Measurements from ENCODE around the gene MAN2A1.
A peak's percentile ranks its signal among the peaks of the same experiment; 100 is the strongest.

The MAN2A1 gene

DNA sequence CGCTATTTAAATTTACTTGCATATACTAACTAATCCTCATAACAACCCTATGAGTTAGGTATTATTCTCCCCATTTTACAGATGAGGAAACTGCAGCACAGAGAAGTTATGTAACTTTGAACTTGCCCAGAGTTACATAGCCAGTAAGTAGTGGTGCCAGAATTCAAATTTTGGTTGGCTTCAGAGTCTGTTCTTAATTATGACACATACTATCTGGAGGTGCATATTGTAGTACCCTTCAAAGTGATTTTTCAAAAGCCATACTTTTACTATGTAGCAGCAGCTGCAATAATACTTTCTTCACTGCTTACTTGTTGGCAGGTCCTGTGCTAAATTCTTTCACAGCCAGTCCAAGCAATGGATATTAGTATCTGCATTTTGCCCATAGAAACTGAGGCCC, 16.4 kb downstream of the MAN2A1 start:
- no peak for DNase-seq (ENCODE audit: low read depth)

DNA sequence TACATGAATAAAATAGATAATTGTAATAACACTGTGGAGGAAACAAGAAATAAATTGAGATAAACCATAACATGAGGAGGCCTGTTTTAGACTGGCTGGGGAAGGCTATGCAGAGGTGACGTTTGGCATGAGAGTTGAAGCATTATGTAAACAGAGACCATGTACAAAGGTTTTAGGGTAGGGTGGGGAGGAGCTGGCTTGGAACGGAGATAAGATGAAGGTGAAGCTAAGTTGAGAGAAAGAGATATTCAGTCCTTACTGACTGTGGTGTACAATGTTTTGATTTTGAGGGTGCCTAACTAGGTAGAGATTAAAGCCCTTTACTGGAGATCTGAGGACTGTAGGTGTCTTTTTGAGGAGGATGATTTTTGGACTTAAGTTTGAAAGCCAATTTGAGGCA, 17.8 kb downstream of the MAN2A1 start:
- DNase-seq (ENCODE audit: low read depth) = no peak

DNA sequence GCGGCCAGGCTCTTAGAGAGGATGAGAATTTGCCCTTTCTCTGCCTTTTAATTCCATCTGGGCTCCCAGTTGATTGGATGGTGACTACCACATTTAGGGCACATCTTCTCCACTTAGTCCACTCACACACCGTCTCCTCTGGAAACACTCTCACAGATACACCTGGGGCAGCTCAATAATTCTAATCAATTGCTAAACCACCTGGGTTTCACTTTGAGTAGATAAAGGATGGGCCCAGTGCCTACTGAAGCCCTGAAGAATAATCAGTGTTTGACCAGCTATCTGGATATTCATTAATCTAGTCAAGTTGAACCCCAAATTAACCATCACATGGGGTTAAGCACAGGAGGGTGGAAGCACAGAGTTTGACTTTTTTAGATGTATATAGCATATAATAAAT, 19.1 kb downstream of the MAN2A1 start:
- DNase-seq (ENCODE audit: low read depth) = no peak

DNA sequence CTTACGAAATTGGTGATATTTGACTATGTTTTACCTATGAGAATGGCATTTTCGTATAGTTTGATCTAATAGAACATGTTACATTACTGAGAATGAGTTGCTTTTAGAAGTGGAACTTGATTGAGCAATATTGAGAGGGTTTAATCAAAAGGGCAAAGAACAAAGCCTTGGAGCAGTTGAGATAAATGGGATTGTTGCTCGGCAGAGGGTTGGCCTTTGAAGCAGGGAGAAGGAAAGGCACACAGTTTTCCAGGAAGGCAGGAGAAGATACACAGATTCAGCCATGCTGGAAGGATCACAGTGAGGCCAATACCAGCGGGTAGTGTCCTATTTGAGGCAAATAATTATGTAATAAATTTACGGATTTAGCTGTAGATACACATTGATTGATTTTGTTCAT, 19.5 kb downstream of the MAN2A1 start:
- DNase-seq (ENCODE audit: low read depth) = no peak

DNA sequence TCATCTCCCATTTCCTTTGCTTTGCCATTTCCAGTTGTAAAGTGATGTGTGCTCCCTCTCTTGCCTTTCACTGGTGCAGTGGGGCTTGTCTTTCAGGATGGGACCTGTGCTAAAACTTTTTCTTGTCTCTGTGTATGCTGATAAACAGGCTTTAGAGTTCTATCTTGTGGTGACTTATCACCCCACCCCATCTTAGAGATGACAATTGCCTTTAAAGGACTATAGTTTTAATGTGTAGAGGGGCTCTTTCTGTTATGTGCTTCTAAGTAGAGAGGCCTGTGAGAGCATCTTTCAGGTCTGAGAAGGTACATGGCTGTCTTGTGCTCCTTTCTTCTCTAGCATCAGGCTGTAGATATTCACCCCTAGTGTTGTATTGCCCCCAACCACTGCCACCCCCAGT, 21.9 kb downstream of the MAN2A1 start:
- DNase-seq (ENCODE audit: low read depth) = no peak

DNA sequence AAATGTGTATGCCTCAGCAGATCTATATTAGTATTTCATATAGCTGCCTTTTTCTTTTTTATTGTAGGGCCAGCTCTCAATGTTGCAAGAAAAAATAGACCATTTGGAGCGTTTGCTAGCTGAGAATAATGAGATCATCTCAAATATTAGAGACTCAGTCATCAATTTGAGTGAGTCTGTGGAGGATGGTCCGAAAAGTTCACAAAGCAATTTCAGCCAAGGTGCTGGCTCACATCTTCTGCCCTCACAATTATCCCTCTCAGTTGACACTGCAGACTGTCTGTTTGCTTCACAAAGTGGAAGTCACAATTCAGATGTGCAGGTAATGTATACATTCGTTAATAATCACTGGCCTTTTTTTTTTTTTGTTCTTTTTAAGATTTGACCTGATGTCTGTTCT, 23.7 kb downstream of the MAN2A1 start:
- DNase-seq (ENCODE audit: low read depth) = no peak

DNA sequence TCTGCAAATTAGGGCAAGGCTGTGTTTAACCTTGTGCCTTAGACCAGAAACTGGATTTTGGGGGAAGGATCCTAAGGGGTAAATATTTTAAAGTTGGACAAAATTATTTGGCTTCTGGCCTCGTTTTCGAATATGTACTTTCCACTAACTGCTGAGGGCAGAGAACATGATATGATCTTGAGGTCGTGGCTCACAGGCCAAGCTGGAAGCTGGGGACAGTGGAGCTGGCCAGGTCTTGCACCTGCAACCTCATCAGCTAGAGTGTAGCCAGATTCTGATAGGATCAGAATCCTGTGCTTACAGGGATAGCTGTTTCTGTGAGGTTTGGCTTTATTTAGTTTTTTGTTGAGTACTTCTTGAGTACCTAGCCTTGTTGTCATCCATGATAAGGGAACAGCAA, 24.9 kb downstream of the MAN2A1 start:
- no peak for DNase-seq (ENCODE audit: low read depth)

DNA sequence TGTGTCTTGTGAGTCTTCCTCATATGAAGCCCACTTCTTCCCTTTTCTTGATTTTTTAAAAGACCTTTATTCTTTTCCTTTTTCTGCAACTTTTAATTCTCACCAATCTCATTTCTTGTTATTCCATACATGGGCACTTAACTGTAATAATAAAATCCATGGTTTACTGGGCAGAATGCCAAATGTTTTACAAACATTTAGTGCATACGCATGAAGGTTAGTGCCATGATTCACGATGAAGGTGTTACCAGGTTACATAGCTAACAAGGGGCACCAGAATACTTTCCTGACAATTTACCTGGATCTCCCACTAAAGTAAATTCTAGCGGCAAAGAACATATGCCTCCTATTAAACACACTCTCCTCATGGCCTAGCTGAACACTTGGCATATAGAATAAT, 28.5 kb downstream of the MAN2A1 start:
- DNase-seq (ENCODE audit: low read depth) = no peak

DNA sequence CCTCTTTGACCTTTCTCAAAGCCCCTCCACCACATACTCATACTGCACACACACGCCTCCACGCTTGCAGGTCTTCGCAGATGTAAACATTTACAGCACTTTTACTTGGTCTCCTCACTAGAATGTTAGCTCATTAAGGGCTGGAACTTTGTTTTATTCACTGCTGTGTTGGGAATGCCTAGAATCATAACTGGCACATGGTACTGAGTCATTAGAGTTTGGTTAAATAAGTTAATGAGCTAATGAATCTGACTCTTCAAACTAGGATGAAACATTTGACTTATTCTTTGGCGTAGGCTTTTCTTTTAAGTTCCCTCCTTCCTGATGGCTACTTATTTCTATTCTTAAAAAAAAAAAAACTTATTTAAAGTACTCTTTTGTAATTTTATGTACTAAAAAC, 28.9 kb downstream of the MAN2A1 start:
- DNase-seq (ENCODE audit: low read depth) = no peak

DNA sequence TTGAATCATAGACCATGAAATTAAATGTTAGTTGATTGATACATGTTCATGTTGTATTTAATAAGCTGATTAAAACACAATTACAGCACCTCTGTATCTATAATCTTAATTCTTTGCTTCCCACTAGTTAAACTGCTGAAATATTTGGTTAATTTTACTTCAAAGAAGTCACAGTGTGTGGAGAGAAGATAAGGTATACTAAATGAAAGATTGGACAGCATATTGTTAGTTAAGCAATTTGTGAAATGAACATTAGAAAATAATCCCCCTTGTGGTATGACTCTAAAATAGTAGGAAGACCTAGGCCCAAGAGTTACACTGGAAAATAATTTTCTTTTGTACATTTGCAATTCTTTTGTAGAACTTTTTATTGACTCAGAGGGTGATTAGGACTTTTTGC, 30.3 kb downstream of the MAN2A1 start:
- no peak for DNase-seq (ENCODE audit: low read depth)

DNA sequence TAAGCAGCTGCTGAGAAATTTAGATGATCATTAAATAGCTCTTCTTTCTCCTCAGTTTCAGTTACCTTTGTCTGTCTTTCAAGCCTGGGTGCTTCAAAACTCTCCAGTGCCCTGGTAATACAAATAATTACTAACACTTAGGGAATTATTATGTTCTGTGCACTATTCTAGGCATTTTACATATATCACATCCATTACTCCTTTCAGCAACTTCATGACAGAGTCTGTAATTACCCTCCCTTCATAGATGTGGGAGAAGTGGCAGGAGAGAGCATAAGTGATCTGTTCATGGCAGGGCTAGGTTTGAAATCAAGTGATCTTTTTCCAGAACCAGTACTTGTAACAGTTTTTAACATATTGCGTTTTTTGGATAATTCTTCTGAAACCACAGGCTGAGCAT, 32.0 kb downstream of the MAN2A1 start:
- no peak for DNase-seq (ENCODE audit: low read depth)

DNA sequence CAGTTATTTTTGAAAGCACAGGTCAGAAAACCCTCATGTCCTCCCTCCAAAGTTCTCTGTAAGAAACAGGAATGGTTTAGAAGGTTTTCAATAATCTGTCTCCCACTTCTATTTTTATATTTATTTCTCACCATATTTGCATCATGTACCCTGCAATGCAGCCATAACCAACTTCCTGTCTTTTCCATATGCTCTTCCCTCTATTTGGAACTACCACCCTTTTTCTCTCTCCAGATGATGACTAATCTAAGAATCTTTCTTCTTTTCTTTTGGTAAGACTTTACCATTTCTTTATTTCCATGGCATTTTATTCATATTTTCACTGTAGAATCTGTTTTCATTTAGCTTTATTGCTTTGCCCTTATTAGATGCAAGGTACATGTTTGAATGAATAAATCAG, 33.9 kb downstream of the MAN2A1 start:
- no peak for DNase-seq (ENCODE audit: low read depth)

DNA sequence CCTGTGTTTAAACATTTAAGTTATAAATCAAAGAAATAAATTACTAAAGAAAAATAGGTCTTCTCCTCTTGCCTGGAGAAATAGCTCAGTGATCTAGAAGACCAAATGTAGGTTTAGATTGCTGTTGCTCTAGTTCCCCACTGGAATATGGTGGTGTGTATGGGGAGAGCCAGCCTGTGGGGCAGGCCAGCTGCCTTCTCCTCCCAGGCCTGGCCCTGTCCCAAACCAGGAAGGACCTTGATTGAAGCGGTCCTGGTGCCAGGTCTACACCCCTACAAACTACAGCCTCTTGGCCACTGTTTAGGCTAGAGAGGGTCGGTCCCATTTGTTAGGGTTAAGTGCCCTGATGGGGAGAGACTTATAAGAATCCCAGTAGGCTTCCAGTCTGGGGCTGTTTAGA, 35.4 kb downstream of the MAN2A1 start:
- DNase-seq (ENCODE audit: low read depth) = no peak

DNA sequence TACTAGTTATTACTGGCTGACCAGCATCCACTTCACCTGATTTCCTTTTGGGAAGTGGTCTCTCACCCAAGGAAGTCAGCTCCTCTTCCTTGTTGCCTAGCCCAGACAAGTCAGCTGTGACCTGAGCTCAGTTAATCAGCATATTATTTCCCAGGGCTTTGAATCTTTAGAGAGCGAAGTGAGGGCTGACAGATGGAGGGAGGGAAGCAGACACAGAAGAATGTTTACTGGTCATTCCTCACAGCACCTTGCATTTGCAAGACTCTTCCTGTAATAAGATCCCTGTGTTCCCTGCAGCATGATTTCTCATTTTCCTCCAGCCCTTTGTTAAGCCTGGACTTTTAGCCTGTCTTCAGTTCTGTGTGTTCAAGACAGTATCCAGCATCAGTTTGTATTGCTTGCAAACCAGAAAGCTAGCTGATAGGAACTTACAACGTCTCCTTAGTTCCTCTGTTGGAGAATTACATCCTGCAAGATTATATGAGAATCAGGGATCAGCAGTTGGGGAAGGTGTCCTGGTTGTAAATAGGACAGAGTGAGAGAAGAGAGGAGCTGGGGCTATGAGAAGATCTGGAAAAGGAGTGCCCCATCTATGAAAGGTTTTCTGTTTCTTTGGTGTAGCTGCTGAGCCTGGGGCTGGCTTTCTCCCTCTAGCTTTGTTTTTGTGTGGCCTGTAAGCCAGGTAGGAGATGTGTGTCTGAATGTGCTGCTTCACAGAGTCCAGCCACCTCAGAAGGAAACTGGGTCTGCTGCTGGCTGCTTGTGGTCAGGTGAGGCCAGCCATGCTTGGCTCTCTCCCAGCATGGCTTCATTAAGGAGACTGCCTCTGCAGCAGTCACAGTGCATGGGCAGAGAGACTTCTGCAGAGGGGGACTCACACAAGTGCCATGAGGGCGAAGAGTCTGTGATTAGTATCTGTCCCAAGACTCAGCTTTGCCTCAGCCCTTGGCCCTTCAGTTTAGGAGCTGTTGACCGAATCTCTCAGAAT, 50.3 kb downstream of the MAN2A1 start:
- DNase-seq (ENCODE audit: low read depth) = no peak

DNA sequence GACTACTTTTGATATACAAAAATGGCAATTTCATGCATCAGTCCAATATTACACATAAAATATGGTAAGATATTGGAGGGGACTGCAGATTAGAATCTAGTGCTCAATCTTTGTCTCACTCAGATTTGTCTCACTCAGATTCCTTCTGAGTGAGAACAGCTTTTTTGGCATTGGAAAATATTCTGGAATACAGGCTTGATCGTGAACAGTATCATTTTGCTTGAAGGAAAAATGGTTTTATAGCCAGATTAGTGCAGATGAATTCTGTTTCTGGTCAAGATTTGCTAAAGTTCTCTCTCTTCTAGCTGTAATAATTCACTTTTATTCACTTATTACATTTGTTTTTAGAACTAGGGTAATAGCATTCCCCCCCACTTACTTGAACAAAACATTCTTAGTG, 51.2 kb downstream of the MAN2A1 start:
- no peak for DNase-seq (ENCODE audit: low read depth)

DNA sequence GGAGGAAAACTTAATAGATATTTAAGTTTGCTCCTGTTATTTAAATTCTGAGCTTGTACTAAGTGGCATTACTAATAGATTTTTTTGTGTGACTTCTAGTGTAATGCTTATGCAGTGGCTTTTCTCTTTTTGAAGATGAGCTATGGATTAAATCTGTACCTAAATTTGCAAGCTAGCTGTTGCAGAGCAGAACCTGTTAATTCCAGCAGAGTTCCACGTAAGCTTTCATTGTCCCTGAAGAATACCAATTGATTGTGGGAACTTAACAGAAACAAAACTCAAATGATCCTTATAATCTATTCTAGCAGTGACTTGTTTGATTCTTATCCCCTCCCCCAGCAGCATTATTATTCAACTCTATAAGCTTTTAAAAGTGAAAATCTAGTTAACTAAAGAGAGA, 51.7 kb downstream of the MAN2A1 start:
- DNase-seq (ENCODE audit: low read depth) = no peak

DNA sequence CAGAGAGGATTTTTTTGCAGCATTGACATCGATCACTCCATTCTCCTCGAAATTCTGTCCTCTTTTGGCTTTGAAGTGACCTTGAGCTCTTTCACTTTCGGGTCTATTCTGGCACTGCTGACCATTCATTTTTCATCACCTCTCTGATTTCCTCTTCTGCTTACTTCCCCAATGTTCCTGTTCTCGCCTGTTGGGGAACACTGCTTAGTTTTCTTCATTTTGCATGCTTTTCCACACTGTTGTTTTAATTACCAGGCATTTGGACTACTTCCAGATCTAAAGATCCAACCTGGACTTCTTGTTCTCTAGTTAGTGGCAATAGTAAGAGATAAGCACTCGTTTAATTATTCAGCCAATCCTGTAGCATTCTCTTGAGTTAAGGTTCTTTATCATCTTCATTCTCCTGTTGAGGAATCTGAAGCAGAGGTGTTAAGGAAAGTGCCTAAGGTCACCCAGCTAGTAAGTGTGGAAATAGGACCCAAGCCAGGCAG, 53.4 kb downstream of the MAN2A1 start:
- DNase-seq (ENCODE audit: low read depth) = no peak

DNA sequence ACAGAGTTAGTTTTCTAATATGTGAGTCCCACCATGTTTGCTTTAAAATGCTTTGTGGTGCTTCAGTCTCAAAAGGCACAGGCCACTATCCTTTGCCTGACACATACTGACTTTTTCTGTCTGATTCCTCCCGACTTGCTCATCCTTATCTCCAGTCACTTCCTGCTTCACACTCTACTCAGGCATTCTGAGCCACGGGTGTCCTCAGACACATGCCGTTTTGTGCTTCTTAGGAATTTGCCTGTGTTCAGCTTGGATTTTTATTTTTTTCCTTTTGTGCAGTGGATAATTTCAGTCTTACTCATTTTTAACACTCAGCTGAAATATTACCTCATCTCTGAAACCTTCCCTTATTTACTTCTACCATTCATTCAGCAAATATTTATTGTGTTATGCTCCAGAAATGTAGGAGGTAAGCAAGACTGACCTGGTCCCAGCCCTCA, 54.1 kb downstream of the MAN2A1 start:
- peak; percentile 96 for DNase-seq (ENCODE audit: low read depth)

DNA sequence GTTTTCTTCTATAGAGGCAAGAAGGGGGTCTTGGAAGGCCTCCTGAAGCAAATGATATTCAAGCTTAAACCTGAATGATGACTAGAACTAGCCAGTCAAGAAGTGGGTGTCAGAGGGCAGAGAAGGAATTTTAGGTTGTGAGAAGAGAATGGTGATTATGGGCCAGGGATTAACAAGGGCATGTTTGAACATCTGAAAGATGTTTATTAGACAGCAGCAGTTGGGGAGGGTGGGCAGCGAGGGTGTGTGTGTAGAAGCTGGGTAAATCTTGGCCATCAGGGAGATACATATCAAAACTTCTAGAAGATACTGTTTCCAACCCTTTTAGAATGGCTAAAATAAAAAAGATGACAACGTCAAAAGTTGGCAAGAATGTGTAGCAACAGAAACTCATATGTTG, 54.5 kb downstream of the MAN2A1 start:
- DNase-seq (ENCODE audit: low read depth) = no peak

DNA sequence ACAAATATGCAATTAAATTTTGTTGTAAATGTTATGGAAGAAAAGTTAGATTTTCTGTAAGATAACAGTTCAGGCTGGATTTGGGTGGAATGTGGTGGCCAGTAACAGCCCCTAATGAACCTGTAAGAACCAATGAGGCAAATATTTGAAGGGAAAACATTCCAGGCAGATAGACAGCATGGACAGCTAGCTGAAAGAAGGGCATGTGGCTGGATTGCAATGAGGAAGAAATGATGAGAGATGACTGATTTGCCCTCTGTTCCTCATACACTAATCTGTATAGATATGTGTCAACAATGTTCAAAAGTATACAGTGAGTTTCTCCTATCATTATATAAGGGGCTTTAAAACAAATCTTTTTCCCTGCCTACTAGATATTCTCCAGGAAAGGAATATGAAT, 58.8 kb downstream of the MAN2A1 start:
- DNase-seq (ENCODE audit: low read depth) = no peak

DNA sequence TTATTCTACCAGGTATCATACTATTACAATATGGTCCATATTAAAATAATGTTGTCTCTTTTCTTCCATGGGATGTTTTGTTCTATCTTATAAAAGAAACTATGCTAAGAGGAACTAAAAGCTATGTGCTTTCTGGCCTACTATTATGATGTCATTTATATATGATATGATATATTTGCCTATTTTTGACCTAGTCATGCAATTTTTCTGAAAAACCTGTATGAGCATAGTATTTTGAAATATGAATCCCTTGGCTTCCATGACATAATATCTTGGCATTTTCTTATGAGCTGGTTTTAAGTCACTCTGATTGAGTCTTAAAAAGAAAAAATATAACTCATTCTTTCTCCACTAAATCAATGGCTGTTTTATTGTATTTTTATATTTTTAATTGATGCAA, 60.7 kb downstream of the MAN2A1 start:
- no peak for DNase-seq (ENCODE audit: low read depth)

DNA sequence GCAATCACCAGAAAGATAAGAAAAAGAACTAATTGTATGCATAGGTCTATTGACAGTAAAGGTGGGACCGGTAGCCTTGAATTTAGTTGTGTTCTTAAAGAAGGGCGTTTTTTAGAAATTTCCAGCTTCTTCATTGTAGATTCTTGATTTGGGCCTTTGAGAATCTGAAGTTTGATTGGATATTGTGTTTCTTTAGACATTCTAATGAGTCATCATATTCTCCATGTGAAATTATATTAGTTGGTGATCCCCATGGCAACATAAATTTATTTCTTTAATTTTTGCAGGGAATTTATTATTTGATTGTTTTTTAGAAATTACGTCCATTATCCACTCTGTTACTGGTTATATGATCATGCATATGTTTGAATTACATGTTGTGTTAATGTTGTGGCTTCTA, 63.6 kb downstream of the MAN2A1 start:
- DNase-seq (ENCODE audit: low read depth) = no peak

DNA sequence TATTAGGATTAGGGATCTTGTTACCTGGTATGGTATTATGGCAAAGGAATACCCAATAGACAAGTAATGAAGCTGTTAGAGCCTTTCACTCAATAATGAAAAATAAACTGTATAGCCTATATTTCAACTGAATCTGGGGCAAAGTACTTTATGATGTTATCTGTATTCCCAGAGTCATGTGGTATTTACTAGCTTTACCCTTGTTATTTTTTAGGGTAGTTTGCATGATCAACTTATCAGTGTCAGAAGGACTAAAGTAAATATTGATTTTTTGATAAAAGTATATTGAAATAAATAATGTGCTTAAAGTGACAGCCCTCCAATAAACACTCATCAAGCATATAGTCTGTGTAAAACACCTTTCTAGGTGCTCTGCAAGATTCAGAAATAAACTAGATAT, 64.6 kb downstream of the MAN2A1 start:
- no peak for DNase-seq (ENCODE audit: low read depth)

DNA sequence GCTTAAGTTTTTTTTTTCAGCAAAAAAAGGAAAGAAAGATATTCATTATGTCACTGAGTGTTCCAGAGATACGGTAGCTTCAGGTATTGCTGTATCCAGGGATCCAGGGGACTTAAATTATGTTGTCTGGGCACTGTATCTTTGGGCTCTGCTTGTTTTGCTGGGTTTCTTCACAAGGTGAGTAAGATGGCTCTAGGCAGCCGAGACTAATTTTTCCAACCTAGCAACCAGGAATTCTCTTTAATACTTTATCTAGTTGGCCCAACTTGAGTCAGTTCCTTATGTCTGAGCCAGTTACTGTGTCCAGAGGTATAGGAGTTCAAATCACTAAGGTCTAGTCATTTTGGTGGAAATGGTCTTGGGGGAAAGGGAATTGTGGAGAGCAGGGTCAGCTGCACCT, 66.0 kb downstream of the MAN2A1 start:
- DNase-seq (ENCODE audit: low read depth) = no peak
